SKM-1 (cell line): ENCODE data around the gene TBC1D14.
"Not testable (repeated sequence)": the region's sequence is repeated elsewhere in the genome, so short reads cannot be mapped to it uniquely, and the experiment has no call there.

Source experiments
- DNase-seq: peaks from one replicate; lab custom pipeline; 2025; ENCODE audit not compliant: unreplicated experiment; lab: John Stamatoyannopoulos, UW

Gene TBC1D14

DNA sequence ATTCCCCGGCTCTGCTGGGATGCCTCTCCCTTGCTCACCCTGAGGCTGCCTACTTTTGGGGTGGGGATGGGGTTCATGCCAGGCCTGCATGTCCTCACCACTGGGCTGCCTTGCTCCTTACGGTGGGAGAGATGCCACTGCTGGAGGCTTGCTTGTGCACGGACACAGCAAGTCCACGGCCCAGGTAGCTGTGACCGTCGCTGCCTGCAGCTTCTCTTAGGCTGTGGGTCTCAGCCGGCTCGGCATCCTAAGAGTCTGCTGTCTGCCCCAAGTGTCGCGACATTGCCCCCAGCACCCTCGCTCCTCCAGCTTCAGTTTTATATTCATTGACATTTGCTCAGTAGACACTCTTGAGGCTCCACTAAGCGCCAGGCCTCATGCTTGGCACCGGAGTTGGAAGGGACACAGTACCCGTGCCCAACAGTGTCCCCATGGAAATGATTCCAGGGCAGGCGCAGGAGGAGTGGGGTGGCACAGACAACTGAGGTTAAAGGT, 58.3 kb downstream of the TBC1D14 start:
- no peak for DNase-seq

- no peak for DNase-seq
Measured at GRCh38 chr4:6968496-6968895, 58.9 kb downstream of the TBC1D14 start.

GRCh38 chr4:6969826-6970800, 60.5 kb downstream of the TBC1D14 start:
- no peak for DNase-seq

DNA sequence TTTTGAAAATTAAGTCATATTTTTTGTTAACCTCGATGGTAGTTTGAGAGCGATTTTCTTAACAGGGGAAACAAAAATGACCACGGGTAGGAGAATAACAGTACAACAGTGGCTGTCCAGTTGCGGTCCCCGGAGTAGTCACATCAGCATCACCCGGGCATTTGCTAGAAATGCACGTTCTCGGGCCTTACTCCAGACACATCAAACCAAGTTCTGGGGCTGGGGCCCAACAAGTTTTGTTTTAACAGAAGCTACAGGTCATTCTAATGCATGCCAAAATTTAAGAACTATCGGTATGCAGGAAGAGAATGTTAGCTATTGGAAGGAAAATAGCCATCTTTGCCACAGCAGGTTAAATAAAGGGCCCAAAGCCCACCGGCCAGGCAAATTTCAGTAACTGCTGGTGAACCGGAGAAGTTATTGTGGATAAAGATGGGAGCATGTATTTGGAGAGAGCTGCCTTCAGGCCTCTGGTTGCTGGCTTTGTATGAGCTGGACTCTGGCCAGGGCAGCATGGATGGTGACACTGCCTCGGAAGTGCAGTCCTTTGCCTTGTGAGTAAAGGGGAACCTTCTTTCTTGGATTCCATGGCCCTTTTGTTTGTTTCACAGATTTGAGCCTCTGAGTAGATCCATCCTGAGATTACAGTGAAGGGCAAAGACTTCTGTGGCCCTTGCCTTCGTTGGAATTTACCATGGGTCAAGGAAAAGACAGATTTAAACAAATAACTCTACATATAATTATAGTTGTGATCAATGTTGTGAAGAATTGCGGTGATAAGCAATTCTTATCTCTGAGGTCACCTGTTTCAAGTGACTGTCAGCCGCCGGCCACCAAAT, 62.1 kb downstream of the TBC1D14 start:
- DNase-seq: no peak

- DNase-seq: no peak
Measured at GRCh38 chr4:6972375-6972650, 62.7 kb downstream of the TBC1D14 start.

GRCh38 chr4:6972911-6973310, 63.3 kb downstream of the TBC1D14 start:
- no peak for DNase-seq

- DNase-seq: peak; percentile 63
Measured at GRCh38 chr4:6974138-6974848, 64.7 kb downstream of the TBC1D14 start.

GRCh38 chr4:6977846-6978245, 68.2 kb downstream of the TBC1D14 start:
- DNase-seq: not testable (repeated sequence)

GRCh38 chr4:6983544-6984142, 74.0 kb downstream of the TBC1D14 start:
- DNase-seq: peak; percentile 35

GRCh38 chr4:6984612-6985425, 75.2 kb downstream of the TBC1D14 start:
- DNase-seq: no peak

GRCh38 chr4:6986072-6986780, 76.6 kb downstream of the TBC1D14 start:
- no peak for DNase-seq

- peak; percentile 92 for DNase-seq
Measured at GRCh38 chr4:6986781-6987587, 77.4 kb downstream of the TBC1D14 start.

DNA sequence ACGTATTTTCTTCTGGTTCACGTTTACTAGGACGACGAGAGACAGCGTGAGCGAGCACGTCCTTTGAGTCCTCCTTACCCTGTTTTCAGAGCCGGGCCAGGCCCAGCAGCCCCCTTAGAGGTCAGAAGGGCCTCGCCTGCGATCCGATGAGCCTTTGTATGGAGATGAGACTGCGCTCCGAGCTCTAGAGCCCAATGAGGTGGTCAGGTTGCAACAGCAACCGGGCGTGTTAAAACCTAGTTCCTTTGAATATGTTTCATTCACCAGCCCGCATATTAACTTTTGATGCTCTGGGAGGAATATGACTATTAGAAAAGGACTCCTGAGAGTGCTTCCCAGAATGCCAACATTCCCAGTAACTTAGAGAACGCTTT, 77.9 kb downstream of the TBC1D14 start:
- no peak for DNase-seq

GRCh38 chr4:6988016-6988715, 78.5 kb downstream of the TBC1D14 start:
- no peak for DNase-seq

DNA sequence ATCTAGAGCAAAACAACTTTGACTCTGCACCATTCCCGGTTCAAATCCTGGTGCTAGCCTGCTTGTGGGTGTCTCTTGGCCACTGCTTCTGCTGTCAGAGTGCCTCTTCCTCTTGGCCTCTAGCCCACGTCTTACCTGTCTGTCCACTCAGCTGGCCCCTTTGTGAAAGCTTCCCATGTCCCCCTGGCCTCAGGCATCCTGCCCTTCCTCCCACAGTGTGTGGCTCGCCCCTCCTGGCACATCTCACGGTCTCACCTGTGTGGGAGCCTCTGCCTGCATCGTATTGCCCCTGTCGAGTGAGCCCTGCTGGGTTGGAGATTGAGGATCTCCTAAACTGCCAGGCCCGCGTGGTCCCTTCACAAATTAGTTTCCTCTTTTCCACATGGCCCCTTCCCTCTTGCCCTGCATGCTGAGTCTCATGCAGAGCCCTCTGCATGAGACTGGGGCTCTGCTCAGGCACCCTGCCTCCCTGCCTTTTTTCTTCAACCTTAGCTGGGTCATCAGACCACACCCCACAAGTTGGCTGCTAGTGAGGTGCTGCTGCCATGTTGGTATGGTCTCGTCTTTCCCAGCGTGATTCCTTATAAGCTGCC, 79.8 kb downstream of the TBC1D14 start:
- DNase-seq: no peak

DNA sequence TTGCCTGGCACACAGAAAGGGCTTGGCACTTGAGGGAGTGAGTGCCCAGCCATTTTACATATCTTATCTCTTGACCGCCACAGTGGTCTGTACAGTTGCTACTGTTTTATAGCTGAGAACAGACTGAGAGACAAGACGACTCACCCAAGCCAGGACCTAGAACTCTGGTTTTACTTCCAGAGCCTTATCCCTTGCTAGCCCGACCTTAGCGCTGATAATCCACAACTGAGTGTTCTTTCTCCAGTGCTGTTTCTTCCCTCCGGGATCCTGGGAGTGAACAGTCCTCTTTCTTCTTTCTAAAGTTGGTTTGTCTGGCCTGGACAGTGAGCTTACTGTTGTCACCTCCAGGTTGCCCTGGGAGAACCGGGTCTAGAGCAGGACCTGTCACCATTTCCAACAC, 81.0 kb downstream of the TBC1D14 start:
- DNase-seq: no peak

DNA sequence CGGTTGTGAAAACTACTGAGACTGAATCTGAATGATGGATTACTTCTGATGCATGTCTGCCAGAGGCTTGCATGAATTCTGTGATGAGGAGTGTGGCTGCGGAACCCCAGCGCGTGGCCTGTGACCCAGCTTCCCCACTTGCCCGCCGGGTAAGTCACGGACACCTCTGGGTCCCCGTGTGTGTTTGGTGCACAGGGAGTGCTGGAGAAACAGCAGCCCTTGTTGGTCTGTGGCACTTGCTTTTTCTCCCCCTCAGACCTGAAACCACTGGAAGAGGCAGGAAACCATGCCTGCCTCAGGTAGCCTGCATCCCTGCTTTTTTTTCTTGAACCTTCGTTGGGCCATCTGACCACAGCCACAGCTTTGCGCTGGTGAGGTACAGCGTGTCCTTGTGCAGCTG, 81.6 kb downstream of the TBC1D14 start:
- no peak for DNase-seq
